ENCODE measurements around the gene WNT3A. TPM values are rescaled to one million over a fixed set of nuclear protein-coding genes. Genes with fewer than 3 reads are reported as not detected.

WNT3A gene
- total and polyA plus RNA-seq, 2 of the 4 experiments (the other 2 are of a cell fraction) = not detected

DNA sequence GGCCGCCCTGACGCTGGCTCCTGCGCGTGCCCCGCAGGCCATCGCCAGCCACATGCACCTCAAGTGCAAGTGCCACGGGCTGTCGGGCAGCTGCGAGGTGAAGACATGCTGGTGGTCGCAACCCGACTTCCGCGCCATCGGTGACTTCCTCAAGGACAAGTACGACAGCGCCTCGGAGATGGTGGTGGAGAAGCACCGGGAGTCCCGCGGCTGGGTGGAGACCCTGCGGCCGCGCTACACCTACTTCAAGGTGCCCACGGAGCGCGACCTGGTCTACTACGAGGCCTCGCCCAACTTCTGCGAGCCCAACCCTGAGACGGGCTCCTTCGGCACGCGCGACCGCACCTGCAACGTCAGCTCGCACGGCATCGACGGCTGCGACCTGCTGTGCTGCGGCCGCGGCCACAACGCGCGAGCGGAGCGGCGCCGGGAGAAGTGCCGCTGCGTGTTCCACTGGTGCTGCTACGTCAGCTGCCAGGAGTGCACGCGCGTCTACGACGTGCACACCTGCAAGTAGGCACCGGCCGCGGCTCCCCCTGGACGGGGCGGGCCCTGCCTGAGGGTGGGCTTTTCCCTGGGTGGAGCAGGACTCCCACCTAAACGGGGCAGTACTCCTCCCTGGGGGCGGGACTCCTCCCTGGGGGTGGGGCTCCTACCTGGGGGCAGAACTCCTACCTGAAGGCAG is 52.3 kb downstream of the WNT3A start:
- Histone ChIP-seq H4K20me1 (ENCODE audit: insufficient read depth, low read length) (no peaks in the 10 kb centered on the region), H3K27me3 (ENCODE audit: control insufficient read depth, insufficient read depth, low read length) (peaks cover 38% of the 10 kb centered on the region), H3K56ac (ENCODE audit: extremely low read depth, insufficient read depth, low read length) (no peak overlapping the region), H3K36me3 (ENCODE audit: control insufficient read depth, insufficient read depth, low read length) (no peaks in the 10 kb centered on the region), H3K9me1 (ENCODE audit: insufficient read depth, low read length) (no peaks in the 10 kb centered on the region), H3K4ac (ENCODE audit: low read depth, low read length) (no peak overlapping the region), H2AK5ac (ENCODE audit: low read depth, low read length) (no peak overlapping the region), H3K9ac (ENCODE audit: low read depth, low read length) (no peak overlapping the region), H3K4me3 (ENCODE audit: insufficient read depth, low read depth, low read length) (no peak overlapping the region), H3K4me1 (ENCODE audit: control insufficient read depth, insufficient read depth, low read length) (peaks cover 2% of the 10 kb centered on the region; the same call in 1 of the 2 replicates), H3K14ac (replicated peaks; ENCODE audit: low read depth, low read length) (no peak overlapping the region), H2AFZ (replicated peaks; ENCODE audit: low read length, poor library complexity) (peak overlapping the region; percentile 70), H2BK5ac (ENCODE audit: low read depth, low read length, poor library complexity, severe bottlenecking) (no peak overlapping the region), H2BK20ac (ENCODE audit: low read depth, low read length) (no peak overlapping the region), H3K4me2 (ENCODE audit: low read depth, low read length) (no peak overlapping the region), H3K79me1 (ENCODE audit: low read depth in 1 of 2, low read length in 2 of 2) (no peaks in the 10 kb centered on the region), H2BK120ac (ENCODE audit: low read depth, low read length) (no peak overlapping the region), H3K18ac (ENCODE audit: low read depth, low read length) (no peak overlapping the region), H2BK15ac (ENCODE audit: low read depth, low read length) (no peak overlapping the region), H3K27ac (ENCODE audit: insufficient read depth, low read length) (no peak overlapping the region), H3K9me3 (ENCODE audit: control insufficient read depth, insufficient read depth, low read length) (peaks cover 13% of the 10 kb centered on the region; the same call in 1 of the 2 replicates), H4K91ac (ENCODE audit: insufficient read depth, low read depth, low read length) (no peak overlapping the region), H3K23ac (ENCODE audit: low read depth, low read length) (no peak overlapping the region), H4K5ac (ENCODE audit: low read depth, low read length) (no peak overlapping the region), H4K8ac (ENCODE audit: low read depth in 2 of 2, low read length in 2 of 2) (no peak overlapping the region), H2AK9ac (replicated peaks; ENCODE audit: low read depth, low read length, poor library complexity) (no peak overlapping the region)
- TF ChIP-seq RCOR1 (IDR thresholded peaks at IDR 0.05; ENCODE audit: insufficient replicate concordance, low read length) (no peak), BHLHE40 (IDR thresholded peaks at IDR 0.05; ENCODE audit: low read depth, low read length) (no peak), CHD1 (IDR thresholded peaks at IDR 0.05; ENCODE audit: low read depth, low read length) (no peak), POLR2A (IDR thresholded peaks at IDR 0.05; ENCODE audit: low read depth, low read length) (no peak)
- no TSS peak for BruUV-seq (replicated peaks)
- dilution Hi-C loops (cut with HindIII; ENCODE audit: low sequenced_read_pairs, unreplicated experiment) = no loop called here
- ATAC-seq (ENCODE audit: low read depth) (no peak), DNase-seq (no peak)
- POLR2A ChIA-PET (ENCODE audit: unreplicated experiment) = no interaction called here
- in situ Hi-C loops (cut with MboI; ENCODE audit: low sequenced_read_pairs) = no loop called here
- 11% methylated on average over 47 of the region's 66 CpGs; no CpG with 5 or more reads in 1 of the 2 experiments for WGBS, 2 experiments (ENCODE audit: extremely low coverage in 2 of 2, insufficient read length in 1 of 2)
- CTCF ChIA-PET = no interaction called here
- intact Hi-C loops (cut with micrococcal nuclease) = no loop called here
